IMR-90 (cell line): ENCODE data around the gene LGALS9.

Experiments
- BHLHE40 ChIP-seq: fragments of 150-350 bp; IDR thresholded peaks from 2 replicates; pipeline ENCODE4 v1.6.1; 2016; ENCODE audit warnings: mild to moderate bottlenecking, low read depth, low read length
- CTCF ChIP-seq: conservative IDR thresholded peaks from 2 replicates; pipeline ENCODE4 v1.5.1; 2012; ENCODE audit warnings: mild to moderate bottlenecking, low read depth, low read length, improper control_type of control experiment
- FOS ChIP-seq: fragments of 150-350 bp; IDR thresholded peaks from 2 replicates; pipeline ENCODE4 v1.6.1; 2016; ENCODE audit warnings: low read depth, low read length
- MAFK ChIP-seq: IDR thresholded peaks from 2 replicates; pipeline ENCODE4 v1.6.1; 2012; ENCODE audit warnings: low read depth, low read length, improper control_type of control experiment
- MAZ ChIP-seq: IDR thresholded peaks from 2 replicates; pipeline ENCODE4 v1.6.1; 2012; ENCODE audit warnings: low read depth, mild to moderate bottlenecking, low read length, improper control_type of control experiment, moderate library complexity, borderline replicate concordance
- MXI1 ChIP-seq: IDR thresholded peaks from 2 replicates; pipeline ENCODE4 v1.6.1; 2012; ENCODE audit warnings: low read depth, mild to moderate bottlenecking, low read length, moderate library complexity, borderline replicate concordance
- NFE2L2 ChIP-seq: fragments of 150-350 bp; IDR thresholded peaks from 2 replicates; pipeline ENCODE4 v1.6.1; 2016; ENCODE audit warnings: low read depth, mild to moderate bottlenecking, low read length
- POLR2A ChIP-seq: IDR thresholded peaks from 2 replicates; pipeline ENCODE4 v1.6.1; 2012; ENCODE audit warnings: mild to moderate bottlenecking, low read depth, low read length
- RAD21 ChIP-seq: IDR thresholded peaks from 2 replicates; pipeline ENCODE4 v1.6.1; 2012; ENCODE audit warnings: low read length, improper control_type of control experiment
- RCOR1 ChIP-seq: IDR thresholded peaks from 2 replicates; pipeline ENCODE4 v1.6.1; 2012; ENCODE audit warnings: mild to moderate bottlenecking, low read length, improper control_type of control experiment; ENCODE audit not compliant: insufficient replicate concordance
- RFX5 ChIP-seq: IDR thresholded peaks from 2 replicates; pipeline ENCODE4 v1.8.0; 2012; ENCODE audit warnings: low read depth, mild to moderate bottlenecking, low read length, moderate library complexity
- SMC3 ChIP-seq: fragments of 150-350 bp; IDR thresholded peaks from 2 replicates; pipeline ENCODE4 v1.6.1; 2016; ENCODE audit warnings: low read depth, mild to moderate bottlenecking, antibody characterized with exemption, low read length, moderate library complexity
- USF2 ChIP-seq: fragments of 150-350 bp; IDR thresholded peaks from 2 replicates; pipeline ENCODE4 v1.6.1; 2017; ENCODE audit warnings: mild to moderate bottlenecking, antibody characterized with exemption, low read length, low read depth

GRCh38 chr17:27646232-27646631 lies 15.2 kb downstream of the LGALS9 start:
- TF ChIP-seq MXI1: no peak
- no peak for TF ChIP-seq CTCF
- no peak for TF ChIP-seq BHLHE40
- TF ChIP-seq MAZ: no peak
- TF ChIP-seq RCOR1: no peak
- TF ChIP-seq SMC3: no peak
- no peak for TF ChIP-seq RAD21
- no peak for TF ChIP-seq POLR2A
- no peak for TF ChIP-seq USF2
- TF ChIP-seq NFE2L2: no peak
- TF ChIP-seq RFX5: no peak
- TF ChIP-seq MAFK: no peak
- TF ChIP-seq FOS: no peak
